DOHH2 (cell line): Measurements from ENCODE around the gene SLC24A5.

ENCODE experiments used
- H3F3A ChIP-seq: fragments of 200-600 bp; sonication (generic), shearing (Covaris generic); 2 replicates; pipeline ENCODE4 v1.6.0; 2016; ENCODE audit warnings: antibody characterized with exemption, mild to moderate bottlenecking; ENCODE audit not compliant: control insufficient read depth, insufficient read depth
- H3K27ac ChIP-seq: fragments of 200-600 bp; sonication (generic); 2 replicates; pipeline ENCODE4 v1.5.1; 2014; ENCODE audit warnings: low read depth, mild to moderate bottlenecking, low read length, moderate library complexity
- H3K27me3 ChIP-seq: fragments of 200-600 bp; sonication (generic); 2 replicates; pipeline ENCODE4 v1.6.1; 2014; ENCODE audit warnings: mild to moderate bottlenecking, low read length, mixed read lengths; ENCODE audit not compliant: control insufficient read depth
- H3K36me3 ChIP-seq: fragments of 200-600 bp; sonication (generic); 2 replicates; pipeline ENCODE4 v1.6.1; 2014; ENCODE audit warnings: mild to moderate bottlenecking, low read length, moderate library complexity, mixed read lengths; ENCODE audit not compliant: control insufficient read depth
- H3K4me1 ChIP-seq: fragments of 200-600 bp; sonication (generic); 2 replicates; pipeline ENCODE4 v1.6.1; 2014; ENCODE audit warnings: mild to moderate bottlenecking, low read length, mixed read lengths; ENCODE audit not compliant: control insufficient read depth
- H3K4me2 ChIP-seq: fragments of 200-600 bp; sonication (generic); 2 replicates; pipeline ENCODE4 v1.6.0; 2014; ENCODE audit warnings: mild to moderate bottlenecking, low read length, moderate library complexity
- H3K4me3 ChIP-seq: fragments of 200-600 bp; sonication (generic); 2 replicates; pipeline ENCODE4 v1.5.1; 2014; ENCODE audit warnings: mild to moderate bottlenecking, low read length, mixed read lengths
- H3K79me2 ChIP-seq: fragments of 200-600 bp; sonication (generic); 2 replicates; pipeline ENCODE4 v1.6.1; 2014; ENCODE audit warnings: mild to moderate bottlenecking, low read length, mixed read lengths; ENCODE audit not compliant: control insufficient read depth
- H3K9me2 ChIP-seq: fragments of 200-600 bp; sonication (generic); replicated peaks from 2 replicates; pipeline ENCODE4 v1.6.1; 2014; ENCODE audit warnings: mild to moderate bottlenecking, low read length, mixed read lengths; ENCODE audit not compliant: control insufficient read depth
- H3K9me3 ChIP-seq: fragments of 200-600 bp; sonication (generic); 2 replicates; pipeline ENCODE4 v1.6.1; 2014; ENCODE audit warnings: antibody characterized with exemption, low read length, mixed read lengths; ENCODE audit not compliant: control insufficient read depth, insufficient read depth
- H4K20me1 ChIP-seq: fragments of 200-600 bp; sonication (generic); 2 replicates; pipeline ENCODE4 v1.6.0; 2014; ENCODE audit warnings: low read depth, mild to moderate bottlenecking, antibody characterized with exemption, low read length, moderate library complexity; ENCODE audit not compliant: control insufficient read depth, insufficient read depth
- CTCF ChIP-seq: fragments of 200-600 bp; sonication (generic); IDR thresholded peaks from one replicate; pipeline ENCODE4 v1.5.1; 2014; ENCODE audit warnings: antibody characterized with exemption, mild to moderate bottlenecking, low read depth, low read length; ENCODE audit not compliant: poor library complexity, severe bottlenecking
- EZH2phosphoT487 ChIP-seq: fragments of 200-600 bp; sonication (generic); IDR thresholded peaks from 2 replicates; pipeline ENCODE4 v1.6.1; 2017; ENCODE audit warnings: borderline replicate concordance, mild to moderate bottlenecking, antibody characterized with exemption, low read length, moderate library complexity, mixed read lengths

Gene SLC24A5

GRCh38 chr15:48177383-48177765 lies 56.6 kb downstream of the SLC24A5 start:
- no peaks in the 10 kb centered on the region for H3K9me3 ChIP-seq
- H3K27me3 ChIP-seq: 0 out of 2 replicates have a peak, but pooled peaks cover 2% of the 10 kb centered on the region
- TF ChIP-seq EZH2phosphoT487: no peak
- TF ChIP-seq CTCF: no peak
- peaks cover 25% of the 10 kb centered on the region for H3K4me1 ChIP-seq
- no peaks in the 10 kb centered on the region for H4K20me1 ChIP-seq
- peak overlapping the region; percentile 74 for H3K4me3 ChIP-seq
- H3K27ac ChIP-seq: peak overlapping the region; percentile 57
- peaks cover 12% of the 10 kb centered on the region for H3K36me3 ChIP-seq
- no peaks in the 10 kb centered on the region for H3F3A ChIP-seq
- peak overlapping the region; percentile 75 for H3K4me2 ChIP-seq
- H3K79me2 ChIP-seq: peaks cover 56% of the 10 kb centered on the region
- no peaks in the 10 kb centered on the region for H3K9me2 ChIP-seq

- Histone ChIP-seq H3K36me3 (peaks cover 11% of the 10 kb centered on the region), H3K27ac (peak within 1 kb of the TSS; percentile 57), H3K9me3 (no peaks in the 10 kb centered on the region), H3F3A (no peaks in the 10 kb centered on the region), H4K20me1 (no peaks in the 10 kb centered on the region), H3K4me1 (peaks cover 25% of the 10 kb centered on the region), H3K27me3 (0 out of 2 replicates have a peak, but pooled peaks cover 2% of the 10 kb centered on the region), H3K4me3 (peak within 1 kb of the TSS; percentile 74), H3K4me2 (peak within 1 kb of the TSS; percentile 75), H3K79me2 (peaks cover 50% of the 10 kb centered on the region), H3K9me2 (no peaks in the 10 kb centered on the region)
- TF ChIP-seq EZH2phosphoT487: no peak
- no peak for TF ChIP-seq CTCF
Measured at GRCh38 chr15:48177766-48178647, 57.2 kb downstream of the SLC24A5 start, which contains the start of gene MYEF2. Gene MYEF2 (minus strand): TSS chr15:48178295. CDS start chr15:48178237, 58 bp downstream.

- Histone ChIP-seq H3K9me3 (no peaks in the 10 kb centered on the region), H3F3A (no peaks in the 10 kb centered on the region), H3K4me3 (peak overlapping the region; percentile 74), H3K27me3 (0 out of 2 replicates have a peak, but pooled peaks cover 2% of the 10 kb centered on the region), H3K9me2 (no peaks in the 10 kb centered on the region), H3K36me3 (peaks cover 9% of the 10 kb centered on the region), H3K4me2 (peak overlapping the region; percentile 75), H4K20me1 (no peaks in the 10 kb centered on the region), H3K79me2 (peaks cover 44% of the 10 kb centered on the region), H3K27ac (no peak overlapping the region), H3K4me1 (peaks cover 25% of the 10 kb centered on the region)
- no peak for TF ChIP-seq CTCF
- no peak for TF ChIP-seq EZH2phosphoT487
Measured at GRCh38 chr15:48178648-48178931, 57.8 kb downstream of the SLC24A5 start.
